Measurements from ENCODE around the gene KLHL6. TPM values are rescaled to one million over a fixed set of nuclear protein-coding genes. Genes with fewer than 3 reads are reported as not detected.

The KLHL6 gene
- total RNA-seq, 1 donor from 2014 or later, result 36.0 TPM

- intact Hi-C loops (cut with micrococcal nuclease), result no loop called here
These were observed 11.4 kb upstream of the KLHL6 start for GRCh38 chr3:183566880-183567279.

GRCh38 chr3:183564046-183564445, 8.5 kb upstream of the KLHL6 start:
- intact Hi-C loops (cut with micrococcal nuclease), result no loop called here

GRCh38 chr3:183563536-183563874, 8.0 kb upstream of the KLHL6 start:
- intact Hi-C loops (cut with micrococcal nuclease), result no loop called here

- intact Hi-C loops (cut with micrococcal nuclease), result loop anchor here (1.0 kb wide), 4 partner anchors 80 to 438 kb away; no protein-coding TSS in a partner anchor
These were observed 5.1 kb upstream of the KLHL6 start for GRCh38 chr3:183560607-183561006.

- intact Hi-C loops (cut with micrococcal nuclease), result loop anchor here (10.0 kb wide), 4 partner anchors 464 to 1256 kb away; partner anchors contain the start of genes ATP11B, EIF4G1, MCCC1 and VPS8
These were observed 3.0 kb upstream of the KLHL6 start for GRCh38 chr3:183558495-183558894.

- intact Hi-C loops (cut with micrococcal nuclease), result loop anchor here (10.0 kb wide), 4 partner anchors 462 to 1258 kb away; partner anchors contain the start of genes ATP11B, EIF4G1, MCCC1 and VPS8
These were observed 1.2 kb upstream of the KLHL6 start for GRCh38 chr3:183556722-183557121.

- intact Hi-C loops (cut with micrococcal nuclease), result loop anchor here (2.0 to 10.0 kb wide), 9 partner anchors 32 to 1260 kb away; partner anchors contain the start of genes ABCC5, ATP11B, EIF4G1 and MCCC1
These were observed 1.1 kb downstream of the KLHL6 start for GRCh38 chr3:183554377-183554776.

- intact Hi-C loops (cut with micrococcal nuclease), result loop anchor here (2.0 to 10.0 kb wide), 9 partner anchors 33 to 1261 kb away; partner anchors contain the start of genes ABCC5, ATP11B, EIF4G1 and MCCC1
These were observed 2.0 kb downstream of the KLHL6 start for GRCh38 chr3:183553334-183554026.

GRCh38 chr3:183551930-183552329, 3.6 kb downstream of the KLHL6 start:
- intact Hi-C loops (cut with micrococcal nuclease), result loop anchor here (5.0 to 10.0 kb wide), 6 partner anchors 330 to 1263 kb away; partner anchors contain the start of genes ATP11B, EIF4G1, MCCC1 and PARL

- intact Hi-C loops (cut with micrococcal nuclease), result no loop called here
These were observed 7.2 kb downstream of the KLHL6 start for GRCh38 chr3:183548262-183548769.

GRCh38 chr3:183546625-183547024, 8.9 kb downstream of the KLHL6 start:
- intact Hi-C loops (cut with micrococcal nuclease), result no loop called here

- intact Hi-C loops (cut with micrococcal nuclease), result no loop called here
These were observed 9.8 kb downstream of the KLHL6 start for GRCh38 chr3:183545708-183546107.

GRCh38 chr3:183542355-183542754, 13.2 kb downstream of the KLHL6 start:
- intact Hi-C loops (cut with micrococcal nuclease), result no loop called here

- intact Hi-C loops (cut with micrococcal nuclease), result loop anchor here (1.0 kb wide), 3 partner anchors 14 to 25 kb away; partner anchors contain the start of gene KLHL6
These were observed 13.8 kb downstream of the KLHL6 start for GRCh38 chr3:183541738-183542137.

GRCh38 chr3:183541235-183541655, 14.3 kb downstream of the KLHL6 start:
- intact Hi-C loops (cut with micrococcal nuclease), result loop anchor here (1.0 kb wide), 3 partner anchors 14 to 25 kb away; partner anchors contain the start of gene KLHL6

- intact Hi-C loops (cut with micrococcal nuclease), result loop anchor here (1.0 kb wide), 3 partner anchors 13 to 24 kb away; partner anchors contain the start of gene KLHL6
These were observed 14.8 kb downstream of the KLHL6 start for GRCh38 chr3:183540501-183541234.

GRCh38 chr3:183539811-183540210, 15.7 kb downstream of the KLHL6 start:
- intact Hi-C loops (cut with micrococcal nuclease), result no loop called here

- intact Hi-C loops (cut with micrococcal nuclease), result no loop called here
These were observed 17.0 kb downstream of the KLHL6 start for GRCh38 chr3:183538486-183538885.

- intact Hi-C loops (cut with micrococcal nuclease), result no loop called here
These were observed 18.2 kb downstream of the KLHL6 start for GRCh38 chr3:183537295-183537730.

- intact Hi-C loops (cut with micrococcal nuclease), result no loop called here
These were observed 19.1 kb downstream of the KLHL6 start for GRCh38 chr3:183536238-183536880.

GRCh38 chr3:183534249-183534648, 21.3 kb downstream of the KLHL6 start:
- intact Hi-C loops (cut with micrococcal nuclease), result no loop called here

All from T-helper 1 cell treated with Interleukin-12 subunit alpha and Interleukin-12 subunit beta and Interleukin-4 antibody, amounts not matched to agents 30 ng/mL and 1 ng/mL, for 36 hours (primary cell).